GM19328 (cell line): ENCODE data around the gene HLA-A.

Experiments used
- ATAC-seq: cut with Tn5 transposase; IDR thresholded peaks from one replicate; pipeline ENCODE4 v1.9.1; 2021; ENCODE audit warnings: mild to moderate bottlenecking, moderate library complexity; ENCODE audit not compliant: unreplicated experiment

HLA-A gene

DNA sequence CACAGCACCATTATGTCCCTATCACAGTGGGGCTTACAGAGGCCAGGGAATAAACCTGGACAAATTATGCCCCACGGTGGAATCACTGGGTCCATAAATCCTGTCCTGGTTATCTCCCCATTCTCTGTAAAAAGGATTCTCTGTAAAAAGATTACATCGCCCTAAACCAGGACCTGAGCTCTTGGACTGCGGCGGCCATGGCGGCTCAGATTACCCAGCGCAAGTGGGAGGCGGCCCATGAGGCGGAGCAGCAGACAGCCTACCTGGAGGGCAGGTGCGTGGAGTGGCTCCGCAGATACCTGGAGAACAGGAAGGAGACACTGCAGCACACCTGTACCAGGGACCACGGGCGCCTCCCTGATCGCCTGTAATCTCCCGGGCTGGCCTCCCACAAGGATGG, 8.4 kb upstream of the HLA-A start:
- no peak for ATAC-seq

DNA sequence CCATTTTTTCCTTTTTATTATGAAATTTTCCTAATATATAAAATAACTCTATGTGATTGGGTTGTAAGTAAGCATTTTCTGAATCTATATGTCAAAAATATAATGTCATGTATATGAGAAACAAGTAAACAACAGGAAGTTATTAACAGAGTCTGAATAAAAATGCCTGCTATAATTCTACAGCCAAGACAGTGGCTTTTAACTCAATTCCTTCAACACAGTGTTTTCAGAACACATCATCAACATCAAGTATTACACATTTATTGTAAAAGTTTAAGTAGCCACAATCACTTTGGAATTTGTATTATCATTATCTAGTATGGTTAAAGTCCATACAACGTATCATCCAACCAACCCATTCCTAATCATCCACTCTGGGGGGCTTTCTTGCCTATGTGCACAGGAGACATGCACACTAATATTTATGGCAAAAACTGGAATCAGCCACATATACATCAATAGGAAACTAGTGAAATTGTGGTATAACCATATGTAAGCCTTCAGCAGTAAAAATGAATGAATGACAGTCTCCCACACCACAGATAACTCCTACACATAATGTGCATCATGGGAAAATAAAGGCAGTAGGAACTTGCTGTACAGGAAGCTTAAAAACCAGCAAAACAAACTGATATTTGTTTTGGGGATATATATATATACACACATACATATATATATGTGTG, 6.9 kb upstream of the HLA-A start:
- no peak for ATAC-seq

DNA sequence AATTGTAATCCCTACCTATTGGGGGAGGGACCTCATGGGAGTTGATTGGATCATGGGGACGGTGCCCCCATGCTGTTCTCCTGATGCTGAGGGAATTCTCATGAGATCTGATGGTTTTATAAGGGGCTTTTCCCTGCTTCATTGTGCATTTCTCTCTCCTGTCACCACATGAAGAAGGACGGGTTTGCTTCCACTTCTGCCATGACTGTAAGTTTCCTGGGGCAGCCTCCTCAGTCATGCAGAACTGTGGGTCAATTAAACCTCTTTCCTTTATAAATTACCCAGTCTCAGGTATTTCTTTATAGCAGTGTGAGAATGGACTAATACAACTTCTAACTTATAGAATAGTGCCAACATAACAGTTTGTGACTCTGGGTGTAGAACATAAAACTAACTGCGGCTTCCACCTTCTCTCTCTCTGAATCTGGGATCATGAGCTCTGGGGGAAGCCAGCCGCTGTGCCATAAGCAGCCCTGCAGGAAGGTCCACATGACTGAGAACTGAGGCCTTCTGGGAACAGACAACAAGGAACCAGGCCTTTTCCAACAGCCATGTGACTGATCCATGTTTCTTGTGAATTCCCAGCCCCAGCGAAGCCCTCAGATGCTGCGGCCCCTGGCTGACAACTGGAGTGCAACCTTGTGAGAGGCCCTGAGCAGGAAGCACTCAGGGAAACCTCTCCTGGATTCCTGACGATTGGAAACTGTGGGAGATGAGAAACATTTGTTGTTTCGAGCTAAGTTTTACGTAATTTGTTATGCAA, 3.4 kb upstream of the HLA-A start:
- no peak for ATAC-seq

DNA sequence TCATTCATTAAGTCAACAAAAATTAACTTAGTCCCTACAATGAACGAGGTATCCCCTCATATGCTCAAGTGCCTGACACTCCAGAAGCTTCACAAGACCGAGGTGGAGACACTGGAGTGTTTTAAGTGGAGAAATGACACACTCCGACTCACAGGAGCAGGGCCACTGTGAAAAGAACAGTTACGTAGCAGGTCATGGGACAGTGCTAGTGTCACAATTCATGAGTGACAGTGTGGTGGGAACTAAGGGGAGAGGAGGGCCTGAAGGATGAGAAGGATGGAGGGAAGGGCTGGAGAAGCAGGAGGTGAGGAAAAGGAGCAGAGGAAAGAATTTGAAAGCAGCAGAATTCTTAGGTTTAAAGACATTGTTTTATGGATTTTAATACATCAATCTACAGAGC, 1.3 kb upstream of the HLA-A start:
- no peak for ATAC-seq

DNA sequence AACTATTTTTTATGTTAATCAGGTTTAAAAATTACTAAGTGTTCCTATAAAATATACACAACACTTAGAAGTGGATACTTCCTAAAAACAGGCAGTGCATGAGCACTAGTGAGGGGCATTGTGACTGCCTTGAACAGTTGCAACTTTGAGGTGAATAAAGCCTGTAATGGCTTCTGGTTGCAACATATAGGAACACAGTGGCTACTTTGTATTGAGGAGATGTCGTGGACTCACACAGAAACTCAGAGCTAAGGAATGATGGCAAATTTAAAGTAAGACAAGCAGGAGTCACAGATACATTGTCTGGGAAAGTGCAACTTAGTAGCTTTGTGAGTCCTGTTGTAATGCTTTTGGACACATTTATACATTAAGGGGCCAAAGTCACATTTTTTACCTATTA, 861 bp upstream of the HLA-A start:
- ATAC-seq = no peak

DNA sequence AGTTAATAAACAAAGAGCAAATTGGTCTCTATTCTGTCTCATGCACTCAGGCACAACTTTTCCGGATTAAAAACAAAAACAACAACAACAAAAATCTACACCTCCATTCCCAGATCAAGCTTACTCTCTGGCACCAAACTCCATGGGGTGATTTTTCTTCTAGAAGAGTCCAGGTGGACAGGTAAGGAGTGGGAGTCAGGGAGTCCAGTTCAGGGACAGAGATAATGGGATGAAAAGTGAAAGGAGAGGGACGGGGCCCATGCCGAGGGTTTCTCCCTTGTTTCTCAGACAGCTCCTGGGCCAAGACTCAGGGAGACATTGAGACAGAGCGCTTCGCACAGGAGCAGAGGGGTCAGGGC, 437 bp upstream of the HLA-A start:
- no peak for ATAC-seq

DNA sequence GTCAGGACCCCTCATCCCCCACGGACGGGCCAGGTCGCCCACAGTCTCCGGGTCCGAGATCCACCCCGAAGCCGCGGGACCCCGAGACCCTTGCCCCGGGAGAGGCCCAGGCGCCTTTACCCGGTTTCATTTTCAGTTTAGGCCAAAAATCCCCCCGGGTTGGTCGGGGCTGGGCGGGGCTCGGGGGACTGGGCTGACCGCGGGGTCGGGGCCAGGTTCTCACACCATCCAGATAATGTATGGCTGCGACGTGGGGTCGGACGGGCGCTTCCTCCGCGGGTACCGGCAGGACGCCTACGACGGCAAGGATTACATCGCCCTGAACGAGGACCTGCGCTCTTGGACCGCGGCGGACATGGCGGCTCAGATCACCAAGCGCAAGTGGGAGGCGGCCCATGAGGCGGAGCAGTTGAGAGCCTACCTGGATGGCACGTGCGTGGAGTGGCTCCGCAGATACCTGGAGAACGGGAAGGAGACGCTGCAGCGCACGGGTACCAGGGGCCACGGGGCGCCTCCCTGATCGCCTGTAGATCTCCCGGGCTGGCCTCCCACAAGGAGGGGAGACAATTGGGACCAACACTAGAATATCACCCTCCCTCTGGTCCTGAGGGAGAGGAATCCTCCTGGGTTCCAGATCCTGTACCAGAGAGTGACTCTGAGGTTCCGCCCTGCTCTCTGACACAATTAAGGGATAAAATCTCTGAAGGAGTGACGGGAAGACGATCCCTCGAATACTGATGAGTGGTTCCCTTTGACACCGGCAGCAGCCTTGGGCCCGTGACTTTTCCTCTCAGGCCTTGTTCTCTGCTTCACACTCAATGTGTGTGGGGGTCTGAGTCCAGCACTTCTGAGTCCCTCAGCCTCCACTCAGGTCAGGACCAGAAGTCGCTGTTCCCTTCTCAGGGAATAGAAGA, 978 bp downstream of the HLA-A start:
- ATAC-seq = no peak

DNA sequence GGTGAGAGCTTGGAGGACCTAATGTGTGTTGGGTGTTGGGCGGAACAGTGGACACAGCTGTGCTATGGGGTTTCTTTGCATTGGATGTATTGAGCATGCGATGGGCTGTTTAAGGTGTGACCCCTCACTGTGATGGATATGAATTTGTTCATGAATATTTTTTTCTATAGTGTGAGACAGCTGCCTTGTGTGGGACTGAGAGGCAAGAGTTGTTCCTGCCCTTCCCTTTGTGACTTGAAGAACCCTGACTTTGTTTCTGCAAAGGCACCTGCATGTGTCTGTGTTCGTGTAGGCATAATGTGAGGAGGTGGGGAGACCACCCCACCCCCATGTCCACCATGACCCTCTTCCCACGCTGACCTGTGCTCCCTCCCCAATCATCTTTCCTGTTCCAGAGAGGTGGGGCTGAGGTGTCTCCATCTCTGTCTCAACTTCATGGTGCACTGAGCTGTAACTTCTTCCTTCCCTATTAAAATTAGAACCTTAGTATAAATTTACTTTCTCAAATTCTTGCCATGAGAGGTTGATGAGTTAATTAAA, 3.0 kb downstream of the HLA-A start:
- ATAC-seq = no peak

DNA sequence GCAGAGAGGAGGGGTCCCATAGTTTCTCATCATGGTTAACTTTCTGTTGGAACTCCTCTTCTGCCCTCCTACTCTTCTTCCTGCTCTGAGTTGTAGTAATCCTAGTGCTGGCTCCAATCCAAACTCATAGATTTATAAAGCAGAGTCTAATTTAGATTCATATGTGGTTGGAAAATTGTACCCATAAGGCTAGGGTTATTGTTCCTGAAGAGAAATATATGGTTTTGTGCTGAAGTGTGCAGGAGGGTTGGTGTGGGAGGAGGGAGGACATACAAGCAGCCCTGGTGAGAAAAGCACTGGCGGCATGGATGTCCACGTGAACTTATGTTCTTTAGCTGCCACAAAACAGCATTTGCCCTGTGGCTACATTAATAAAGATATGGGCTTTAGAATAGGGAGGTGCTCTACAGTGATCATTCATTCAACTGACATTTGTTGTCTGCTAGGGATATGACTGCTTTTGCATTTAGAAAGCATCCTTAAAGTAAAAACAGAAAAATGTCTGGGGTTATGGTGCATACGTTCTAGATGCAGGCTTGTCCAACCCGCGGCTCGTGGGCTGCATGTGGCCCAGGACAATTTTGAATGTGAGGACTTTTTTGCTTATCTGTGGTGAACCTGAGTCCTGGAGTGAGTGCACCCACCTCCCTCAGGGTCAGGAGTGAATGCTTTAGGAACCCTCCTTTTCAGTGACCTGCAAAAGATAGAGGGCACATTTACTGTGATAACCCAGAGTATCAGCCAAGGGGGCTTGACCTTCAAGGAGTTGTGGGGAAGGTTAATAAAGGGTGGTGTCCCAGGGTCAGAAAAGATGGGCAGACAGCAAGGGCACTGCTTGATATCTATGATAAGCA, 4.1 kb downstream of the HLA-A start:
- no peak for ATAC-seq

DNA sequence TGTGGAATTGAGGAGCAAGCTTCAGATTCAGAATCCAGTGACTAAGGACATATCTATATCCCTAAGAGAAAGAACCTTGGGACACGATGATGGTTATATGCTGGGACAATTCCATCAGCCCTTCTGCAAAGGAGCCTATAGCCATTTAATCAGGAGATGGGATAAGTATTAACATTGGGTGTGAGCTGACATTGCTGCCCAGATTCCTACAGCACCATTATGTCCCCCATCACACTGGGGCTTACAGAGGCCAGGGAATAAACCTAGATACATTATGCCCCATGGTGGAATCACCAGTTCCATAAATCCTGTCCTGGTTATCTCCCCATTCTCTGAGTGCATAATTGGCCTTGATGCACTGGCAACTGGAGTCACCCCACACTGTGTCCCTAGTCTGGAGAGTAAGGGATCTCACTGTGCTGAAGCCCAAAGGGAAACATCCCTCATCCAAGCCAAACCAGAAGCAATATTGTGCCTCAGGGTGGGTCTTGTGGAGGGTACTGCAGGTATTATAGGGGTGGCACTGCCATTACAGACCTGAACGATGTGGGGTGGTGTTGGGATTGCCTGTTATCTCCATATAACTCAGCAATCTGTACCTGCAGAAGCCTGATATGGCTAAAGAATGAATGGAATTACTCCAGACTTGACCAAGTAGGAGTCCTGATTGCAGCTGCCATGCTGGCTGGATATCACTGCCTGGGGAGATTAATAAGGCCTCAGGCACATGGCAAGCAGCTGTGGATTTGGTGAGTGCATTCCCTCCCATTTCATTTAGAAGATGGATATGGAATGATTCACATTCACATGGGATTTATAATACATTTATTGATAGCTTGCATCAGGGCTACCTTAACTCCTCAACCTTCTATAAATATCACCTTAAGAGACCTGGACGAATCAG, 5.0 kb downstream of the HLA-A start:
- ATAC-seq = no peak

DNA sequence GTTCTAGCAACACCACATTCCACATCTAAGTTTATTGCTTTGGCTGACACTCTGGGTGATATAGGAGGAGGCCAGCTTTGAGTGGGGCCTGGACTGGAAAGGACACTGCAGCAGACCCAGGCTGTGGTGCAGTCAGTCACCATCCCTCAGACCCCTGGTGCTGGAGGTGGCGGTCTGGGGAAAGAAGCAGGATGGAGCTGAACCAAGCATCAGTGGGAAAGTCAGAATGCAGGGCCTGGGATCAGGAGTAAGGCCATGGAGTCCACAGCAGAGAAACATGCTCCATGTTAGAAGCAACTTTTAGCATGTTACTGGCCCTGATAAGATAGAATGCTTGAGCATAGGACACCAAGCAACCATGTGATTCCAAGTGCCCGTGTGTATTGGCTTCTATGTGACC, 5.9 kb downstream of the HLA-A start:
- no peak for ATAC-seq

DNA sequence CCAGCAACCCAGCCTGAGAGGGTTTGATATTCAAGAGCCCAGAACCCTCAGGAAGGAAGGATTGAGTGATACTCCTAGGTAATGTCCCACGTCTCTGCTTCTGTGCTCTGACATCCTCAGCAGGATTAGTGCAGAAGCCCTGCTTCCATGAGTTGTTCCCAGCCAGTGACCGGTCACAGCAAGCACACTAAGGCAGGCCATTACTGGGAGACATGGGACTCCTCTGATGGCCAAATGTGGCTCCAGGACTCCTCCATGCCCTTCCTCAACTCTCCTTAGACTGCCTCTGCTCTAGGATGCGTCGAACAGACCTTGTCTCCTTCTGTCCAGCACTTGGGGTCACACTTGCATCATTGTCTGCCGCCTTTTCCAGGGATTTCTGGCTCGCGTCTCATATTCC, 7.6 kb downstream of the HLA-A start:
- ATAC-seq = no peak

DNA sequence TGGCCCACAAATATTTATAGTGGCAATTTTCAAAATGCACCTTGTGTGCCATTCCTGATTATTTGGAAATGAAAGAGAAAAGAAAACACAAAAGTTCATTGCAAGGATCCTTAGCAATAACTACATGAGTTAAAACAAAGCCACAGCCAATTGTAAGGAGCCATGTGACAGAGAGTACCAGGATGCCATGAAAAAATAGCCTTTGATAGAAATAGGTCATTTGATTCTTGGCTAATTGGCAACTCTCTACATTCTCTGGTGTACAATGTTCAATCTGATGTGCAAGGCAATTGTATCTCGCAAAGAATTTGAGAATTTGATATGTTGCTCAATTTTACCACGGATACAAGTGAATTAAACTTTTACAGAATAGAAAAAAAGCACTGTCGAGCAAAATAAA, 9.6 kb downstream of the HLA-A start:
- ATAC-seq = no peak

DNA sequence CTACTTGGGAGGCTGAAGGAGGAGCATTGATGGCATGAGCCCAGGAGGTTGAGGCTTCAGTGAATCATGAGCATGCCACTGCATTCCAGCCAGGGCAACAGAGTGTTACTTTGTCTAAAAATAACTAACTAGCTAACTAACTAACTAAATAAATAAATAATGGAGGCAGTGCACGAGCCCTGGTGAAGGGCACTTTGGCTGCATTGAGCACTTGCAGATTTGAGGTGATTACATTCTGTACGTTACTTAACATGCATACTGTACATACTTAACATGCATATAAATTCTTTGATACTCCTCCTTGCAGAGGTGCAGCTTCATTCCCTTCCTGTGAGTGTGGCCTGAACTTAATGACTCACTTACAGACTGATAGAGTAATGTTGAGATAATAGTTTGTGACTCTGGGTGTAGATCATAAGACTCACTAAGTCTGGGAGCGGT, 10.7 kb downstream of the HLA-A start:
- no peak for ATAC-seq

DNA sequence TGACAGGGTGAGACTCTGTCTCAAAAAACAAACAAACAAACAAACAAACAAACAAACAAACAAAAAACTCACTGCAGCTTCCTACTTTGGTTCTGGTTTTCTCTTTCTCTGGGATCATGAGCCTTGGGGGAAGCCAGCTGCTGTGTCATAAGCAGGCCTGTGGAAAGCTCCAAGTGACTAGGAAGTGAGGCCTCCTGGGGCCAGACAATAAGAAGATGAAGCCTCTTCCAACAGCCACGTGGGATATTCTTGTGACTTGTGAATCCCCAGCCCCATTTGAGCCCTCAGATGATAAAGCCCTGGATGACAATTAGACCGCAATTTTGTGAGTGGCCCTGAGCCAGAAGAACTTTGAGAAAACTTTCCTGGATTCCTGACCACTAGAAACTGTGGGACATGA, 11.4 kb downstream of the HLA-A start:
- no peak for ATAC-seq

DNA sequence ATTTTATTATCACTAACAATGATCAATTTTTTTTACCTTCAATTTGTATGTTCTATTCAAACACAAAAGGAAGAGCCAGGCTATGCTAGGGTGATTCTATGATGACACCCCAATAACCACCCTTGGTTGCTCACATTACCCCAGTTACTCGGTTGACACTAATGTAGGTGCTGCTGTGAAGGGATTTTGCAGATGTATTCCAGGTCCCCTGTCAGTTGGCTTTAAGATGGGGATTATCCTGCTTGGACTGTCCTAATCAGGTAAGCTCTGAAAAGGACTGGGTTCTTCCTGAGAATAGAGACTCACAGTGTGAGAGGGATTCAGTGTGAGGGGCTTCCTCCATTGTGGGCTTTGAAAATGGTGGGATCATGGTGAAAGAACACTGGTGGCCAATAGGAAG, 11.9 kb downstream of the HLA-A start:
- no peak for ATAC-seq

DNA sequence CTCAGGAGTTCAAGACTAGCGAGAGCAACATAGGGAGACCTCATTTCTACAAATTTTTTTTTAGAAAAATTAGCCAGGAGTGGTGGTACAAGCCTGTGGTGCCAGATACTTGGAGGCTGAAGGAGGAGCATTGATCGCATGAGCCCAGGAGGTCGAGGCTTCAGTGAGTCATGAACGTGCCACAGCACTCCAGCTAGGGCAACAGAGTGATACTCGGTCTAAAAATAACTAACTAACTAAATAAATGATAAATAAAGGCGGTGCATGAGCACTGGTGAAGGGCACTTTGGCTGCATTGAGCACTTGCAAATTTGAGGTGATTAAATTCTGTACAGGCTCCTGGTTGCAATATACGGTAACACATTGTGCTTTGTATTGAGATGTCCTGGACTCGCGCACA, 13.5 kb downstream of the HLA-A start:
- no peak for ATAC-seq

DNA sequence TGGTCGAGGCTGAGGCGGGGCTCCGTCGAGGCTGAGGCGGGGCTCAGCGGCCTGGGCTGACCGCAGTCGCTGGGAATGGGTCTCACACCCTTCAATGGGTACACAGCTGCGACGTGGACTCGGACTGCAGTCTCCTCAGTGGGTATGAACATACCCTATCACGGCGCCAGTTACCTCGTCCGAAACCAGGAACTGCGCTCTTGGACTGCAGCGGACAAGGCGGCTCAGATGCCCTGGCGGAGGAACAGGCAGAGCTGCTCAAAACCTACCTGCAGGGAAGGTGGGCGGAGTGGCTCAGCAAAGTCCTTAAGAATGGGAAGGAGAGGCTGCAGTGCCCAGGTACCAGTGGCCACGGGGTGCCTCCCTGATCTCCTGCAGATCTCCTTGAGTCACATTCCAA, 14.2 kb downstream of the HLA-A start:
- ATAC-seq = no peak

DNA sequence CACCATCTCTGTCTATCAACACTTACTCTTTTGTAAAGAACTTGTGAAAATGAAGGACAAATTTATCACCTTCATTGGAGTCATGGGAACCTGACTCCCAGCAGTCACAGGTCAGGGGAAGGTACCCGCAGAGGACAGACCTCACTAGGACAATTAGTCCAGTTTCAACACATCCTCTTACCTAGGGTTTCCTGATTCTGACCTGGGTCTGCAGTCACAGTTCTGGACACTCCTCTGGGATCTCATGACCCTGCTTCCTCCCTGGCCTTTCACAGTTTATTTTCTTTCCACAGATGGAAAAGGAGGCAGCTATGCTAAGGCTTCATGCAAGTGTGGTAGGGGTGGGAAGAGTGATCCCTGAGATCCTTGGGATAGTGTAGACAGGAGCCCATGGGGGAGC, 15.7 kb downstream of the HLA-A start:
- ATAC-seq = no peak

DNA sequence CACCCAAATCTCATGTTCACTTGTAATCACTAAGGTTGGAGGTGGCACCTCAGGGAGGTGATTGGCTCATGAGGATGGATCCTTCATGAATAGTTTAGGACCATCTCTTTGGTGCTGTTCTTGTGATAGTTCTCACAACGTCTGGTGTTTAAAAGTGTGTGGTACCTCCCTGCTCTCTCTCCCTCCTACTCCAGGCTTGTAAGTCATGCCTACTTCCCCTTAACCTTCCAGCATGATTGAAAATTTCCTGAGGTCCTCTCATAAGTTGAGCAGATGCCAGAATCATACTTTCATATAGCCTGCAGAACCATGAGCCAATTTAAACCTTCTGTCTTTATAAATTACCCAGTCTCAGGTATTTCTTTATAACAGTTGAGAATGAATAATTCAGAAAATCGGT, 16.6 kb downstream of the HLA-A start:
- no peak for ATAC-seq
